ENCODE data around the gene MAP10.

Gene MAP10

DNA sequence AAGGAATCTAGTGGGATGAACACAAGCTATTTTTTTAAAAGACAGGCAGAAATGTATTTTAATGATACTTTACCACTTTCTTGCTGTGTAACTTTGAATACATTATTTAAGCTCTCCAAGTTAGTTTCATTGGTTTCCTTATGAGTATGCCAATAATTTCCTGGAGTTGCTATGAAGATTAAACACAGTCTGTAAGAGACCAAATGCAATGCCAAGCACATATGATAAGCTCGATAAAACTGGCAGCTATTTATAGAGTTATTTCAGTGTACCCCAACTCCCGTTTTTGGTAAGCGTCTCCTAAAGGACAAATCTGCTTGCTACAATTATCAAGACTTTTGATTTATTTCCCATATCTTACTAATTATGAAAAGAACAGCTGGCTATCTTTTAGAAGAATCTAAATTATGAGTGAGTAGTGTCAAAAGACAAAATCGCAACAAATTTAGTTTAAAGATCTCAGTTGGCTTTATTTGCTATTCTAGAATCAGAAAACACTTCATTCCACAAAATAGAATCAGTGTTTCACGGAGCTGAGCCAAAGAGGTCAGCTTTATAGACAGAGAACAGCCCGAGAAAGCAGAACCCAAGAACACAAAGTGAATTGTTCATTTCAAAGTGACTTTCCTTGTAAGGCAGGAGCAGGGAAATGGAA lies 7.2 kb upstream of the MAP10 start:
- no peak for DNase-seq (ENCODE audit: low read depth)

DNA sequence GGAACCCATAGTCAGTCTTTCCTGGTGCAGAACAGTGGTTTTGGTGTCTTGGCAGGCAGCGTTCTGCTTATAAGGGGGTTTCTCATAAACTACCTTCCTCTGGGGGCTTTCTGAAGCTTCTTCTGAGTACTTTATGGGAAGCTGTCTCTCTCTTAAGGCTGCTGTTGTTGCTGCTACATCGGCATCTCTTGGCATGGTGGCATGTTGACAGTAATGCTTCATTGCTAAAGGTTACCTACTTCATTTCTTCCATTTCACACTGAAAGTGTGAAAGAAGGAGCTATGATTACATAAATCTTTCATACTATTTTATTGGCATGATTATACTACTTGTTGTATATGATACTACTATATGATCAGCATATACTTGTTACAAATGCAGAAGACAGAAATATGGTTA lies 6.3 kb upstream of the MAP10 start:
- DNase-seq (ENCODE audit: low read depth), result no peak

DNA sequence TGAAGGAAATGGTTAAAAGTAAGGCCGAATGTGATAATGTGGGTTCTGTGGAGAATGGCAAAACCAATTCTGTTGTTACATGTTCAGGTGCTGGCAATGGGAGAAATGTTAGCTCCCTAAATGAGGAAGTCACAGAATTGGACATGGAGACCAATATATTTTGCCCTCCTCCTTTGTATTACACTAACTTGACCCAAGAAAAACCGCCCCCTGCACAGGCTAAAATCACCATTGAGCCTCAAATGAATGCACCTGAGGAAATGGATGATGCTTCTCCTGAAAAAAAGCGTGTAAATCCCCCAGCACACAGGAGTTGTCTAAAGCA lies 932 bp downstream of the MAP10 start:
- DNase-seq (ENCODE audit: low read depth), result no peak

DNA sequence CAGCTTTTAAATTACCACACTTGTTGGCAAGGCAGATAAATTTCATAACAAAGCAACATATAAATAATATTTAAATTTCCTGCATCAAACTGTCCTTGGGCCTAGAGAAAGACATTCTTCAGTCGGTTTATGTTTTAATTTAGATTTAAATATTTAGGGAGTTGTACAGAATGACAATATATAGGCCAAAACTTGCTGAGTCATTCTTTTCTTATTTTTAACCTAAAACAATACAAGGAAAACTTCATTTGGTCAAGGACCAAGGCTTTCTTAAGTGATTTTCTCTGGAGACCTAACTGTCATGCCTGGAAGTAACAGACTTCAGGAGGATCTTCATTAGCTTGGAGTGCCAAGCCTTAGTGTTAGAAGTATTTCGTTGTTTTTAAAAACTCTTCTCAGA lies 5.6 kb downstream of the MAP10 start:
- no peak for DNase-seq (ENCODE audit: low read depth)

DNA sequence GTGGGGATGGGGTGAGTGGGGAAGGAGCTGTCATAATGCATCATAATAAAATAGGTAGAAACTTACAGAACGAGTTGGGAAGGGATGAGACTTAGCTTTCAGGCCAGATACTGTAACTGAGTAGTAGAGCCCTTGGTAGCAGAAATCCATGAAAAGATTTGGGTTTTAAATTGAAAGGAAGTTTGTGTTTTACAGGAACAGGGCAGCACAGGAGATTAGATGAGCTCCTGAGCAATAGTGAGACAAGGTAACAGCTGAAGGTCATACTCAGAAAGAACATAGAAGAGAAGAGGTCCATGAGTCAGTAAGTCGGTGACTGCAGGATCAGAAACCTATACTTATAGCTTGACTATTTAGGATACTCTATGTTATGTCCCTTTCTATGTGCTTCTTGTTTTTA lies 7.3 kb downstream of the MAP10 start:
- DNase-seq (ENCODE audit: low read depth), result no peak

DNA sequence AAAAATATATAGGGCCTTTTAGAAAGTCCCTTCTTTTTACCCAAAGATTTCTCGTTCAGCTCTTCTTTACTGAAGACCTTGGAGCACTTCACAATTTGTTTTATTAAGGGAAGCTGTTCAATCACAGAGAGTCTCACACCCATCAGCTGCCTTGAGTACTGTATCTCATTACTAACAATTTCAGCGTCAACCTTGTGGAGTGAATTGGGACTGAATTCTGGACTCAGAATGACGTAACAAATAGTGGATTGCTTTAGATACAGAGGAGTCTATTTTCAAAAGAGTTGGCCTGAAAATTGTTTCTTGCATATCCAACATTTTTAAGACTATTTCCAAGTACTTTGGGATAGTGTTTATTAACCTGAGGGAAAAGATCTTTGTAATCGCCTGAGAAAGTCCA lies 7.9 kb downstream of the MAP10 start:
- no peak for DNase-seq (ENCODE audit: low read depth)

GRCh38 chr1:232813760-232814159 lies 8.5 kb downstream of the MAP10 start:
- no peak for DNase-seq (ENCODE audit: low read depth)

- DNase-seq (ENCODE audit: low read depth), result no peak
These were observed 11.1 kb downstream of the MAP10 start for GRCh38 chr1:232816324-232816723.

DNA sequence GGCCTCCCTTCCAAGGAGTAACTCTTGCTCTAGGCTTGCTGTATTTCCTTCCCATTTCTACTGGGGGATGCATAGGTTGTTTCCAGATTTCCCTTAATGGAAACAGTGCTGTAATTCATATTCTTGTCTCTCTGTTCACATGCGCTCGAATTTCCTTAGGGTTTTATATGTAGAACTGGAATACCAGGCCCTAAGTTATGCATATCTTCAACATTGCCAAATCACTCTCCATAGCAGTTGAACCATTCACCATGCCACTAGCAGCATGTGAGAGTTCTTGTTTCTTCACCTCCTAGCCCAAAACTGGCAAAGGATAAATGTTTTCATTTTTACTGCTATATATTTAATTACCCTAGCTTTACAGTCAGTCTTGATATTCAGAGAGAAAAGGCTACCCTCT lies 12.8 kb downstream of the MAP10 start:
- DNase-seq (ENCODE audit: low read depth), result no peak

DNA sequence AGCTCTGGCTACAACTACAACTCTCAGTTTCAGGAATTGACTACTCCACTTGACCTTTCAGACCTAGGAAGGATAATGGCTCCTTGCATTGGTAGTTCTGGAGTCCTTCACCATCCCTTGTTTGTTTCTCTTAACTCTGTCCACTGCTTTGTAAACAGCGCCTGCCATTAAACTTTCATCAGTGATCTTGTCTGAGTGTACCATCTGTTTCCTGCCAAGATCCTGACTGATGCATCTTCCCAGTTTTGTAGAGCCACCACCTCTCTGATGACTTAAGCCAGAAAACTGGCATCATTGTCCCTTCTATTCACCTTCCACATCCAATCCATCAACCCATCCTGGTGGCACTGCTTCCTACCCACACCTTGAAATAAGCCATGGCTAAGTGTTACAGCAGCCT lies 15.2 kb downstream of the MAP10 start:
- DNase-seq (ENCODE audit: low read depth), result no peak

DNA sequence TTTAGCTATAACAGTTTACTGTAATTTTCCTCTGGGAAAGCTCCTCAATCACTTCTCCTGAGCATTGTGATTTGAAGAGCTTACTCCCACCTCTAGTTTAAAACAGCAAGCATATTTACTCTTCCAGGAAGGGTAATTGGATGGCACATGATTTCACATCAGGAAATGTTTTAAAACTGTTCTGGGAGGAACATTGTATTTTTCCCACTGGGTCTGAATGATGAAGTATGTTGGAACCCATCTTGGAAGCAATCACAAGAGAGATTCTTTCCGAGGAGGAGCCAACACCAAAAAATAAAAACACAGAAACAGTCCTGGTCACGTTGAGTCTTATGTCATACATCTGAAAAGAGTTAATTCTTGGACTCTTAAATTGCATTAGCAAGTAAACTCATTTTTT lies 17.3 kb downstream of the MAP10 start:
- DNase-seq (ENCODE audit: low read depth), result no peak

DNA sequence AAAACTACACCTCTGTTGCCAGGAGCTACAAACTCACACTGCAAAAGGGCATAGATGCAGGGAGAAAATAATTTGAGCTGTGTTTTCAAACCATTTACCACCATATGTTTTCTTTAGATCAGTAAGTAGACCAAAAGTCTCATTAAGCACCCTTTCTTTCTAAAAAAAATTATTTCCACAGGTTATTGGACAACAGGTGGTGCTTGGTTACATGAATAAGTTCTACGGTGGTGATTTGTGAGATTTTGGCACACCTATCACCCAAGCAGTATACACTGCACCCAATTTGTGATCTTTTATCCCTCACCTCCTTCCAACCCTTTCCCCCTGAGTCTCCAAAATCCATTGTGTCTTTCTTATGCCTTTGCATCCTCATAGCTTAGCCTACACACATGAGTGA lies 21.1 kb downstream of the MAP10 start:
- DNase-seq (ENCODE audit: low read depth), result no peak

- DNase-seq (ENCODE audit: low read depth), result no peak
These were observed 25.4 kb downstream of the MAP10 start for GRCh38 chr1:232830661-232831060.

DNA sequence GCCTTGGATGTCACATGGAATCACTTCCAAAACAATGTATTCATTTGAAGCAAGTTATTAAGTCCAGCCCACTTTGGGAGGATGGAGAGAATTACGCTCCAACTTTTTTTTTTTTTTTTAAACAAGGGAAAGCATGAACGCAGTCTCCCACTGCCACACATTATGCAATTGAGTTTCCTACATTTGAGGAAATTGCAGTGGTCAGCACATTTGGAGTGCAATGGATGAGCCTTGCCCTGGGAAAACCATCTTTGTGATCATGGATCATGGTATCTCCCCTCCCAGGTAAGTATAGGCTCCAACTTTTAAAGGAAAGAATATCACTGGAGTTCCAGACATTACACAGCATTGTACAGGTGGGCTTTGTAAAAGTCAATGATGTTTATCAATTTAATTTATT lies 26.7 kb downstream of the MAP10 start:
- DNase-seq (ENCODE audit: low read depth), result no peak

- no peak for DNase-seq (ENCODE audit: low read depth)
These were observed 28.9 kb downstream of the MAP10 start for GRCh38 chr1:232834066-232834465.

GRCh38 chr1:232835166-232835565 lies 29.9 kb downstream of the MAP10 start:
- DNase-seq (ENCODE audit: low read depth), result no peak

DNA sequence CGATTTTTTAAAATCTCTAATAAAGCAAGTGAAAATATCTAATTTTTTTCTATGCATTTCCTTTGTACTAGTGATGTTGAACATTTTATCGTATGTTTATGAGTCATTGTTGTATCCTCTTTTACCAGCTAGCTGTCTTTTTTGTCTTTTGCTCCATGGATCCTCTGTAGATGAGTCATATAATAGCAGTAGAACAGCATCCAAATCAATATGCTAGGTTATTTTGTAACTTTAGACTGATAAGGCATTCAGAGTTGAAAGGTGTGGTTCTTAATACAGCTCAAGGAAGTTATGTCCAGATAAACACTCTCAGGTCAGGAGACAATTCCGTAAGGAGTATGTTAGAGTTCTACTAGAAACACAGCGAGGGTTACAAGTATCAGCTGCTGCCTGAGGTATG lies 31.9 kb downstream of the MAP10 start:
- no peak for DNase-seq (ENCODE audit: low read depth)

- no peak for DNase-seq (ENCODE audit: low read depth)
These were observed 36.8 kb downstream of the MAP10 start for GRCh38 chr1:232841823-232842565.

- no peak for DNase-seq (ENCODE audit: low read depth)
These were observed 39.6 kb downstream of the MAP10 start for GRCh38 chr1:232844791-232845190.

GRCh38 chr1:232845406-232845955 lies 40.3 kb downstream of the MAP10 start:
- no peak for DNase-seq (ENCODE audit: low read depth)

GRCh38 chr1:232851532-232851931 lies 46.3 kb downstream of the MAP10 start:
- DNase-seq (ENCODE audit: low read depth), result no peak

- DNase-seq (ENCODE audit: low read depth), result no peak
These were observed 49.0 kb downstream of the MAP10 start for GRCh38 chr1:232853994-232854797.

DNA sequence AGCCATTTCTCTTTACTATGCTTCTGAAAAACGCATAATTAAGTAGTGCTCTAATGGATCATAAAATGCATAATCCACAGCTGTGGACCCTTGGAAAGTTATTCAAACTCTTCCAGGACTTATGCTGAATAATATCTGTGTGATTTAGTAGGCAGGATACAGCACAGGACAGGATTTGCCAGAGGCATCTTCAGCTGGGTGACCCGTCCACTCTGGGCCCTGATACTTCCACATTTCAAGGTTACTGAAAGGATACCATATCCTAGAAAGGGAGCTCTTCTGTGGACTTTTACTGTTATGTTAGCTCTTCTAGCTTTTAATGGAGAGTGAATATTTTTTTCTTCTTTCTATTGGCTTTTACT lies 49.6 kb downstream of the MAP10 start:
- no peak for DNase-seq (ENCODE audit: low read depth)
